ENCODE results near the gene TMEM179.

The TMEM179 gene

GRCh38 chr14:104554088-104554607 is 50.4 kb downstream of the TMEM179 start:
- no peaks in the 10 kb centered on the region for H3K79me2 ChIP-seq (ENCODE audit: insufficient read depth, low read length)
- H2AFZ ChIP-seq (ENCODE audit: low read depth, low read length): no peak overlapping the region
- no peak overlapping the region for H3K27ac ChIP-seq (ENCODE audit: low read length)
- DNase-seq: no peak
- TF ChIP-seq CTCF (IDR thresholded peaks at IDR 0.05; ENCODE audit: borderline replicate concordance, extremely low read depth, low read length, poor library complexity, severe bottlenecking) (no peak), EZH2 (IDR thresholded peaks at IDR 0.05; ENCODE audit: borderline replicate concordance, low read depth, low read length, severe bottlenecking) (no peak)
- H3K9me3 ChIP-seq (ENCODE audit: insufficient read depth, low read length, severe bottlenecking): no peaks in the 10 kb centered on the region
- no peak overlapping the region for H3K4me3 ChIP-seq (ENCODE audit: low read depth in 1 of 2, low read length in 2 of 2)
- no peaks in the 10 kb centered on the region for H3K36me3 ChIP-seq (ENCODE audit: insufficient read depth, low read length)
- no peak overlapping the region for H3K4me2 ChIP-seq (ENCODE audit: insufficient read depth, low read length)
- H3K9ac ChIP-seq (ENCODE audit: low read depth, low read length): no peak overlapping the region
- H3K27me3 ChIP-seq (ENCODE audit: insufficient read depth, low read length, poor library complexity): peaks cover 11% of the 10 kb centered on the region
- ATAC-seq (ENCODE audit: insufficient read depth, low read depth): no peak
- H3K4me1 ChIP-seq (ENCODE audit: insufficient read depth, low read length): no peaks in the 10 kb centered on the region
- peaks cover 7% of the 10 kb centered on the region for H4K20me1 ChIP-seq (ENCODE audit: insufficient read depth, low read length)

- Histone ChIP-seq H3K36me3 (ENCODE audit: insufficient read depth, low read length) (no peaks in the 10 kb centered on the region), H2AFZ (ENCODE audit: low read depth, low read length) (no peak overlapping the region), H3K79me2 (ENCODE audit: insufficient read depth, low read length) (no peaks in the 10 kb centered on the region), H3K27me3 (ENCODE audit: insufficient read depth, low read length, poor library complexity) (peaks cover 11% of the 10 kb centered on the region), H3K9me3 (ENCODE audit: insufficient read depth, low read length, severe bottlenecking) (no peaks in the 10 kb centered on the region), H3K4me3 (ENCODE audit: low read depth in 1 of 2, low read length in 2 of 2) (no peak overlapping the region), H3K27ac (ENCODE audit: low read length) (no peak overlapping the region), H3K9ac (ENCODE audit: low read depth, low read length) (no peak overlapping the region), H4K20me1 (ENCODE audit: insufficient read depth, low read length) (peaks cover 7% of the 10 kb centered on the region), H3K4me2 (ENCODE audit: insufficient read depth, low read length) (no peak overlapping the region), H3K4me1 (ENCODE audit: insufficient read depth, low read length) (no peaks in the 10 kb centered on the region)
- no peak for DNase-seq
- TF ChIP-seq CTCF (IDR thresholded peaks at IDR 0.05; ENCODE audit: borderline replicate concordance, extremely low read depth, low read length, poor library complexity, severe bottlenecking): no peak
- TF ChIP-seq EZH2 (IDR thresholded peaks at IDR 0.05; ENCODE audit: borderline replicate concordance, low read depth, low read length, severe bottlenecking): no peak
- ATAC-seq (ENCODE audit: insufficient read depth, low read depth): no peak
These were observed 51.1 kb downstream of the TMEM179 start for GRCh38 chr14:104553166-104554087.

GRCh38 chr14:104552738-104553125 is 51.8 kb downstream of the TMEM179 start:
- no peak for DNase-seq
- Histone ChIP-seq H3K27ac (ENCODE audit: low read length) (no peak overlapping the region), H3K9me3 (ENCODE audit: insufficient read depth, low read length, severe bottlenecking) (no peaks in the 10 kb centered on the region), H3K27me3 (ENCODE audit: insufficient read depth, low read length, poor library complexity) (peaks cover 9% of the 10 kb centered on the region), H3K4me2 (ENCODE audit: insufficient read depth, low read length) (no peak overlapping the region), H3K4me3 (ENCODE audit: low read depth in 1 of 2, low read length in 2 of 2) (no peak overlapping the region), H4K20me1 (ENCODE audit: insufficient read depth, low read length) (peaks cover 5% of the 10 kb centered on the region), H3K36me3 (ENCODE audit: insufficient read depth, low read length) (no peaks in the 10 kb centered on the region), H3K9ac (ENCODE audit: low read depth, low read length) (no peak overlapping the region), H2AFZ (ENCODE audit: low read depth, low read length) (no peak overlapping the region), H3K4me1 (ENCODE audit: insufficient read depth, low read length) (no peaks in the 10 kb centered on the region), H3K79me2 (ENCODE audit: insufficient read depth, low read length) (no peaks in the 10 kb centered on the region)
- ATAC-seq (ENCODE audit: insufficient read depth, low read depth): no peak
- no peak for TF ChIP-seq CTCF (IDR thresholded peaks at IDR 0.05; ENCODE audit: borderline replicate concordance, extremely low read depth, low read length, poor library complexity, severe bottlenecking)
- TF ChIP-seq EZH2 (IDR thresholded peaks at IDR 0.05; ENCODE audit: borderline replicate concordance, low read depth, low read length, severe bottlenecking): no peak

Data from DND-41 (cell line).